HK-2 (cell line): ENCODE measurements around the gene RBM39.
"Not testable (repeated sequence)": the region's sequence is repeated elsewhere in the genome, so short reads cannot be mapped to it uniquely, and the experiment has no call there.

Experiments
- DNase-seq: peaks from one replicate; pipeline ENCODE4 v3.0.0-alpha.2; 2018; ENCODE audit not compliant: unreplicated experiment

RBM39 gene

GRCh38 chr20:35724321-35725230 is 17.5 kb downstream of the RBM39 start:
- DNase-seq: no peak

GRCh38 chr20:35723652-35724320 is 18.3 kb downstream of the RBM39 start:
- not testable (repeated sequence) for DNase-seq

GRCh38 chr20:35723275-35723639 is 18.8 kb downstream of the RBM39 start:
- not testable (repeated sequence) for DNase-seq

GRCh38 chr20:35721621-35722020 is 20.4 kb downstream of the RBM39 start:
- DNase-seq: no peak

- no peak for DNase-seq
Measured at GRCh38 chr20:35721219-35721618, 20.8 kb downstream of the RBM39 start.

- DNase-seq: no peak
Measured at GRCh38 chr20:35720165-35721123, 21.6 kb downstream of the RBM39 start.

- no peak for DNase-seq
Measured at GRCh38 chr20:35719717-35720116, 22.3 kb downstream of the RBM39 start.

- no peak for DNase-seq
Measured at GRCh38 chr20:35718972-35719635, 23.0 kb downstream of the RBM39 start.

- DNase-seq: not testable (repeated sequence)
Measured at GRCh38 chr20:35718321-35718720, 23.7 kb downstream of the RBM39 start.

GRCh38 chr20:35716330-35716729 is 25.7 kb downstream of the RBM39 start:
- DNase-seq: no peak

- no peak for DNase-seq
Measured at GRCh38 chr20:35715652-35716051, 26.4 kb downstream of the RBM39 start.

GRCh38 chr20:35714127-35714526 is 27.9 kb downstream of the RBM39 start:
- no peak for DNase-seq

GRCh38 chr20:35713120-35713519 is 28.9 kb downstream of the RBM39 start:
- DNase-seq: not testable (repeated sequence)

GRCh38 chr20:35711588-35712209 is 30.4 kb downstream of the RBM39 start:
- DNase-seq: no peak

GRCh38 chr20:35710884-35711587 is 31.0 kb downstream of the RBM39 start:
- no peak for DNase-seq

- no peak for DNase-seq
Measured at GRCh38 chr20:35710039-35710438, 32.0 kb downstream of the RBM39 start.

- DNase-seq: no peak
Measured at GRCh38 chr20:35709259-35709658, 32.8 kb downstream of the RBM39 start.

GRCh38 chr20:35708502-35708901 is 33.6 kb downstream of the RBM39 start:
- DNase-seq: no peak

GRCh38 chr20:35706591-35707529 is 35.2 kb downstream of the RBM39 start:
- DNase-seq: not testable (repeated sequence)
